Effector memory CD4-positive, alpha-beta T cell (primary cell): ENCODE measurements around the gene PTPRN2.

Source experiments
- DNase-seq, 3 donors: peaks; one replicate each; pipeline ENCODE4 v3.0.0-alpha.2; 2020
- H3K27ac ChIP-seq: 2 replicates; pipeline ENCODE4 v1.7.0; 2013; ENCODE audit warnings: mild to moderate bottlenecking, low read length, moderate library complexity; ENCODE audit not compliant: insufficient read depth, poor library complexity, severe bottlenecking
- H3K27me3 ChIP-seq: replicated peaks from 2 replicates; pipeline ENCODE4 v1.7.0; 2013; ENCODE audit warnings: mild to moderate bottlenecking, low read length; ENCODE audit not compliant: insufficient read depth, control insufficient read depth, poor library complexity, severe bottlenecking
- H3K36me3 ChIP-seq: 2 replicates; pipeline ENCODE4 v1.7.0; 2013; ENCODE audit warnings: mild to moderate bottlenecking, low read length, moderate library complexity; ENCODE audit not compliant: control insufficient read depth, insufficient read depth
- H3K4me1 ChIP-seq: 2 replicates; pipeline ENCODE4 v1.7.0; 2013; ENCODE audit warnings: low read length, mild to moderate bottlenecking; ENCODE audit not compliant: control insufficient read depth, insufficient read depth, poor library complexity, severe bottlenecking
- H3K4me3 ChIP-seq: 2 replicates; pipeline ENCODE4 v1.7.0; 2013; ENCODE audit warnings: low read length, low read depth, mild to moderate bottlenecking; ENCODE audit not compliant: insufficient read depth, poor library complexity, severe bottlenecking
- H3K9me3 ChIP-seq: 2 replicates; pipeline ENCODE4 v1.7.0; 2013; ENCODE audit warnings: mild to moderate bottlenecking, low read length, moderate library complexity; ENCODE audit not compliant: control insufficient read depth

PTPRN2 gene

DNA sequence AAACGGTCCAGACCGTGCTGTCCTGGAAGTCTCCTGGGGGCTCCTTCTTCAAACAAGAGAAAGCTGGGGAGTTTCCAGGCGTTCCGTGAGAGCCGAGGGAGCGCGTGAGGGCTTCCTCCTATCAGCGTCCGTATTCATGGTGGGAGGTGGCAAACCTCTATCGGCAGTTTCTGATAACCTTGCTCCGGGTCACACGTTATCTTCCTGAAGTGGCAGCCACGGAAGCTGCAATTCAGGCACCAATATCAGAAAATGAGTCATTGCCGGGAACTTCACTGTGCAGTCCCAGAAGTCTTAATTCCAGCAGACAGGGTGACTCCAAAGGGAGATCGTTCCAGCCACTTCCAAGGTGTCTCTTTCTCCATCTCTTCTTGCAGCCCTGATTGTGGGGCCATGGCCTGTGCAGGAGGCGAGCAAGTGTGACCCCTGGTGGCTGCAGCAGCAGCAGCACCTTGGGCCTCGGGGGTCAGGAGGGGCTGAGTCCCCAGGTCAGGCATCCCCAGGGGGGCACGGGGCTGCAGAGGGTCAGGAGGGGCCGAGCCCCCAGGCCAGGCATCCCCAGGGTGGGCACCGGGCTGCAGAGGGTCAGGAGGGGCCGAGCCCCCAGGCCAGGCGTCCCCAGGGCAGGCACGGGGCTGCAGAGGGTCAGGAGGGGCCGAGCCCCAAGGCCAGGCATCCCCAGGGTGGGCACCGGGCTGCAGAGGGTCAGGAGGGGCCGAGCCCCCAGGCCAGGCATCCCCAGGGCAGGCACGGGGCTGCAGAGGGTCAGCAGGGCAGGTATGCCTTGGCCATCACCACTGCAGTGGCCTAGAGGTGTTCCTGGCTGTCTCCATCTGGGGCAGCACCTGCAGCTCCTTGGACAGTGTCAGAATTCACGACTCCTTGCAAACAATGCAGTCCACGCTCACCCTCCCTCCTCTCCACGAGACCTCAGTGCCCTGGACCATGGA is 712.1 kb downstream of the PTPRN2 start:
- Histone ChIP-seq H3K4me3 (peak overlapping the region; percentile 3), H3K27ac (peak overlapping the region; percentile 0), H3K9me3 (no peaks in the 10 kb centered on the region), H3K27me3 (no peaks in the 10 kb centered on the region), H3K36me3 (no peaks in the 10 kb centered on the region), H3K4me1 (peaks cover 3% of the 10 kb centered on the region)
- no peak for DNase-seq

DNA sequence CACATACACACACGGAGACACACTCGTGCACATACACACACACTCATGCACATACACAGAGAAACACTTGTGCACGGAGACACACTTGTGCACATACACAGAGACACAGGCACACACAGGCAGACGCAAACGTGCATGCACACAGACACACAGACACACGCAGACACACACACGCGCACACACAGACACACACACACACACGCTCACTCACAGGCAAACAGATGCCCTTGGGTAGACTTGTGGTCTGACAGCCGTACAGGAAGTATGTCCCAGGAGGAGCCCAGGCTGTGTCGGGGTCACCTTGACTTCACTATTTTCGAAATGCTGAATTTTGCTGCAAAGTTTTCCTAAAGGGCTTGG is 712.8 kb downstream of the PTPRN2 start:
- H3K9me3 ChIP-seq, result no peaks in the 10 kb centered on the region
- H3K4me3 ChIP-seq, result peak overlapping the region; percentile 3
- no peak for DNase-seq
- peaks cover 3% of the 10 kb centered on the region for H3K4me1 ChIP-seq
- H3K27me3 ChIP-seq, result no peaks in the 10 kb centered on the region
- H3K27ac ChIP-seq, result peak overlapping the region; percentile 0
- no peaks in the 10 kb centered on the region for H3K36me3 ChIP-seq

DNA sequence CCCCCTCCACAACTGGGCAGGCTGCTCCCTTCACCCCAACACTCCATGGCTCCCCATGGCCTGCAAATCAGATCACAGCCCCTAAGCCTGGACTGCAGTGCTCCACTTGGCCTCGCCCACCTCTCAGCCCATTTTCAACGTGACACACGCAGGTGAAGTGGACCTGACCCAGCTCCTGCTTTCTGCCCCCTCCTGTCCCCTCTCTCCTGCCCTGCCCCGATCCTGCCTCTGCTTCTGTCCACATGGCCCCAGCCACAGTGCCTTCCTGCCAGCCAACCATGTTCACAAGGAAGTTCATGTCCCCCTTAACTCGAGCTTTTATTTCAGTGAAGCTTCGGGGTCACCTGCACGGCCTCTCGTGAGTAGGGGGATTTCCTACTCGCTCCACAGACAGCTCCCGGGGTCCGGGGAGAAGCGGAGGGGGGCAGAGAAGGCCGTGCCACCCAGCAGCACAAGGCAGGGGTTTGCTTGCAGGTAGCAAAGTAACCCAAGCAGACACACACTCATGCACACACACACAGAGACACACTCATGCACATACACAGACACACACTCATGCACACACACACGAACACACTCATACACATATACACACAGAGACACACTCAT is 713.3 kb downstream of the PTPRN2 start:
- no peaks in the 10 kb centered on the region for H3K36me3 ChIP-seq
- peaks cover 3% of the 10 kb centered on the region for H3K4me1 ChIP-seq
- no peaks in the 10 kb centered on the region for H3K9me3 ChIP-seq
- H3K27ac ChIP-seq, result no peak overlapping the region
- H3K4me3 ChIP-seq, result no peak overlapping the region
- DNase-seq, result no peak
- H3K27me3 ChIP-seq, result no peaks in the 10 kb centered on the region

DNA sequence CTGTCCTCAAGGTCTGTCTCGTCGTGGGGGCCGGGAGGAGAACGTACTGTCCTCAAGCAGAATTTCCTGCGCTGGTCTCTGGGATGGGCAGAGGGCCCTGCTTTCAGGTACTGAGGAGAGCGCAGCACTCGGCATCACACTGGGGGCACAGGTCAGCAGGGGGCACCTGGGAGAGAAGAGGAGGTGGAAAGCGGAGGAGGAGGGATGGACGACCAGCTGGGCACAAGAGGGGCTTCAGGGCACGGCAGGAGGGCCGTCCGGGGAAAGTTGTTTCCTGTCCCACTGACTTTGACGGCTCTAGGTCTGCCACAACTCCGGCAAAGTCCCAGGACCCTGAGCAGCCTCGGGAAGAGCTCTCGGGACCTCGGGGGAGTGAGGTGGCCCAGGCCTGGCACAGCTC is 714.0 kb downstream of the PTPRN2 start:
- no peak overlapping the region for H3K4me3 ChIP-seq
- H3K27ac ChIP-seq, result no peak overlapping the region
- no peaks in the 10 kb centered on the region for H3K9me3 ChIP-seq
- no peaks in the 10 kb centered on the region for H3K36me3 ChIP-seq
- H3K4me1 ChIP-seq, result peaks cover 3% of the 10 kb centered on the region
- no peaks in the 10 kb centered on the region for H3K27me3 ChIP-seq
- no peak for DNase-seq

- H3K36me3 ChIP-seq, result no peaks in the 10 kb centered on the region
- H3K27me3 ChIP-seq, result no peaks in the 10 kb centered on the region
- H3K4me3 ChIP-seq, result no peak overlapping the region
- no peaks in the 10 kb centered on the region for H3K9me3 ChIP-seq
- no peak overlapping the region for H3K27ac ChIP-seq
- H3K4me1 ChIP-seq, result peaks cover 3% of the 10 kb centered on the region
- DNase-seq, result no peak
Observed at GRCh38 chr7:157873181-157873580, 714.4 kb downstream of the PTPRN2 start.

- Histone ChIP-seq H3K4me1 (peaks cover 3% of the 10 kb centered on the region), H3K36me3 (no peaks in the 10 kb centered on the region), H3K4me3 (no peak overlapping the region), H3K27me3 (no peaks in the 10 kb centered on the region), H3K27ac (no peak overlapping the region), H3K9me3 (no peaks in the 10 kb centered on the region)
- DNase-seq, result no peak
Observed at GRCh38 chr7:157872447-157872846, 715.2 kb downstream of the PTPRN2 start.

DNA sequence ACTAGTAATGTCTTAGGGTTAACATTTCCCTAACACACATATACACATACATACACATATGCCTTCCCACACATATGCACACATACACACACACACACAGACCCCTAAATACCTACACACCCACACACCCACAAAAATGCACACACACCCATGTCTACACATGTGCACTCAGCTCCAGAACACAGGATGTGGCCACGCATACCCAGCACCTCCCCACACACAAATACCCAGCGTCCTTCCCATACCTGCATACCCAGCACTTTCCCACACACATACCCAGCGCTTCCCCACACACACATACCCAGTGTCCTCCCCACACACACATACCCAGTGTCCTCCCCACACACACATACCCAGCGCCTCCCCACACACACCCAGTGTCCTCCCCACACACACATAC is 715.9 kb downstream of the PTPRN2 start:
- no peak overlapping the region for H3K4me3 ChIP-seq
- no peaks in the 10 kb centered on the region for H3K9me3 ChIP-seq
- no peaks in the 10 kb centered on the region for H3K36me3 ChIP-seq
- no peak for DNase-seq
- H3K27ac ChIP-seq, result no peak overlapping the region
- H3K4me1 ChIP-seq, result peaks cover 3% of the 10 kb centered on the region
- H3K27me3 ChIP-seq, result no peaks in the 10 kb centered on the region

DNA sequence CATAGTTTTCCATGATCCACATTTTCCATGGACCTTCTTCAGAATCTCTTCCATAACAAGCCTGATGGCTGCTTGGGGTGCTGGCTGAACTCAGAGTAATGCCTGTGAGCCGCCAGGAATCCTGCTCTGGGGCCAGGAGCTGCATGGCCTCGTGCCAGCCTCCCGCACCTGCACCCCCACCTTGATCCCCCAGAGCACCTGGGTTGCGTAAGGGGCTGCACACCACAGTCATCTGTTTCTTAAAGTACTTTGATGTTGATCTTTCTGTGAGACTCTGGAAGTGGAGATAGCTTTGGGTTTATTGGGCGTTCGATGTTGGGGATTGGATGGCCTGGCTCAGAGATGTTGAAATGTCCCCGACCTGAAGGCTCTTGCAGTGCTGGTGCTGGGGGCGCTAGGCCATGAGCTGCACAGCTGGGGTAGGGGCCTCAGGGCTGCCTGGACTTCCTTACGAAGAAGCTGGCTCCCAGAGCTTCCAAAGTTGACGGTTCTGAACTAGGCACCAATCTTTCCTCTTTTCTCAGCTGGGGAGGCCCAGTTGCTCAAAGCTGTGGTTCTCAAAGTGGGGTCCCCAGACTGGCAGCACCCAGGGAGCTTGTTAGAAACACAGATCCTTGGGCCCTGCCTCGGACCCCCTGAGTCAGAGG is 716.9 kb downstream of the PTPRN2 start:
- no peaks in the 10 kb centered on the region for H3K27me3 ChIP-seq
- no peak overlapping the region for H3K4me3 ChIP-seq
- H3K36me3 ChIP-seq, result no peaks in the 10 kb centered on the region
- no peak for DNase-seq
- no peak overlapping the region for H3K27ac ChIP-seq
- H3K4me1 ChIP-seq, result peaks cover 3% of the 10 kb centered on the region
- H3K9me3 ChIP-seq, result no peaks in the 10 kb centered on the region

DNA sequence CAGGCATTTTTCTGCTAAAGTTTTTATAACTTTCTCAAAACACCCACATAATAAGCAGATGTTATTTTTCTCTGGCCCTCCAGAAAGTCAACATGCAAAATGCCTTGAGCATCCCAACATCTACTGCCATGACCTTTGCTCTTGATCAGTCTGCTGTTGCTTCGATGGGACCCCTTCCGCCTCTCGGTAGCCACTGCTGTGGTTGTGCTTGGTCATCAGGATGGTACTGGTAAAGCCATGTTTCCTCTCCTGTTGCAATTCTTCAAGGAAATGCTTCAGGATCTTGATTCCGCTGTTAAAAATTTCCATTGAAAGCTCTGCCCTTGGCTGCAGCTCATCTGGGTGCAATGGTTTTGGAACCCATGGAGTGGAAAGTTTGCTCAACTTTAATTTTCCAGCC is 717.8 kb downstream of the PTPRN2 start:
- Histone ChIP-seq H3K4me3 (no peak overlapping the region), H3K36me3 (no peaks in the 10 kb centered on the region), H3K4me1 (peaks cover 3% of the 10 kb centered on the region), H3K27me3 (no peaks in the 10 kb centered on the region), H3K9me3 (no peaks in the 10 kb centered on the region), H3K27ac (no peak overlapping the region)
- no peak for DNase-seq
